GM19324 (cell line): ENCODE results near the gene HMGXB4.

Experiments used
- ATAC-seq: cut with Tn5 transposase; IDR thresholded peaks from one replicate; pipeline ENCODE4 v1.9.1; 2021; ENCODE audit warnings: mild to moderate bottlenecking, moderate library complexity; ENCODE audit not compliant: unreplicated experiment, low FRiP score

The HMGXB4 gene

DNA sequence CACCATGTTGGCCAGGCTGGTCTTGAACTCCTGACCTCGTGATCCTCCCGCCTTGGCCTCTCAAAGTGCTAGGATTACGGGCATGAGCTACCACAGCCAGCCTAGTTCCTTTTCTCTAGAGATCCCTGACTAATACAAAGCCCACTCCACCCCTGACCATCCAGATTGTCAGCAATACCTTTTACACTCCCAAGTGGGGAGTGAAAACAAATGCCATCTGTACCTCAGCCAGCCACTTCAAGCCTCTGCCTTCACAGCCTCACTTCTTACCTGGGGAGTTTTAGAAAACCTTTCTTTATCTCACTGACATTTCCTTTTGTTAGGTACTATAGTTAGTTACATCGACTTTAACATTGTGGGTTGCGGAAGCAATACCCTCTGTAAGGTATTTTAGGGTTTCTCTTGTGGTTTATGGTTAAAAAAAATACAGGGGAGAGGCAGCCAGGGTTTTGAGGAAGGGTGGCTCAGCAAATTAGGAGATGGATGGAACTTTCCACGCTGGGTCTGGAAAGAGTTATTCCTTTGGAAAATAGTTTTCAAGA is 51.3 kb downstream of the HMGXB4 start:
- ATAC-seq: peak; percentile 44

DNA sequence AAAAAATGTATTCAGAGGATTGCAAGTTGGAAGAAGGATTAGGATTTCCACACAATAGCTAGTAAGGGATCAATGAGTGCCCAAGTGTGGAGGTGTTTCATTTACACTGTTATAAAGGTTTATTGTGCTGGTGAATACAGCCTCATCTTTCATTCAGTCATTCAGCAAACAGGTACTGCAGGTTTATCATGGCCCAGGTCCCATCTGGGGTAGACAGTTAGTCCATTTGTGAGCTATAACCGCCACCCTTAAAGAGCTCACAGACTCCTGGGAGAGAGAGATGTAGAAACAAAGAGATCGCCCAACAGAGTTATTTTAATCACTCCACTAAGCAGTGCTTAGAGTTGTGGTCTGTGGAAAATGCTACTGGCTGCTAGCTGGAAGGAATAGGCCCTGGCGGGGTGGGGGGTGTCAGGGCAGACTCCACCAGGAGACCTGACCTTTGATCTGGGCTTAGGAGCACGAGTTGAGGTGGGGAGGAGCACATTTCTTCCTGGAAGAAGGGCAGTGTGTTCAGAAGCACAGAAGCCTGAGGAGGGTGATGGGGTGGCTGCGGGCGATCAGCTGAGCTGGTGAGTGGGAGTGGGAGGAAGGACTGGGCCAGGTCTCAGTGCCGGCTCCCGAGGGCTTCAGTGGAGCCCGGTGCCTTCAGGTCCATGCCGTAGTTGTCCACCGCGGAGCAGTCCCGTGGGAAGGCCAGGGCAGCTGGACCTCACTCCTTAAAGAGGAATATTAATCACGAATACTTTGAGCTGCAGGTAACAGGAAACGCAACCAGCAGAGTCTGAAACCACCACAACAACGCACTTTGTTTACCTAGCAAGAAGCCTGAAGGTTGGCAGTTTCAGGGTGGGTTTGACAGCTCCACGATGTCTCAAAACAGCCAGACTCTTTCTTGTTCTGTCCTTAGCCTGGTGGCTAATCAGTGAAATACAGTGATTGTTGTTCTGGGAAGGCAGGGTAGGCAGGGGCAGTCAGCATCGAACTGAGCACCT is 53.6 kb downstream of the HMGXB4 start:
- no peak for ATAC-seq

- ATAC-seq: no peak
Measured at GRCh38 chr22:35311551-35311999, 54.3 kb downstream of the HMGXB4 start.

DNA sequence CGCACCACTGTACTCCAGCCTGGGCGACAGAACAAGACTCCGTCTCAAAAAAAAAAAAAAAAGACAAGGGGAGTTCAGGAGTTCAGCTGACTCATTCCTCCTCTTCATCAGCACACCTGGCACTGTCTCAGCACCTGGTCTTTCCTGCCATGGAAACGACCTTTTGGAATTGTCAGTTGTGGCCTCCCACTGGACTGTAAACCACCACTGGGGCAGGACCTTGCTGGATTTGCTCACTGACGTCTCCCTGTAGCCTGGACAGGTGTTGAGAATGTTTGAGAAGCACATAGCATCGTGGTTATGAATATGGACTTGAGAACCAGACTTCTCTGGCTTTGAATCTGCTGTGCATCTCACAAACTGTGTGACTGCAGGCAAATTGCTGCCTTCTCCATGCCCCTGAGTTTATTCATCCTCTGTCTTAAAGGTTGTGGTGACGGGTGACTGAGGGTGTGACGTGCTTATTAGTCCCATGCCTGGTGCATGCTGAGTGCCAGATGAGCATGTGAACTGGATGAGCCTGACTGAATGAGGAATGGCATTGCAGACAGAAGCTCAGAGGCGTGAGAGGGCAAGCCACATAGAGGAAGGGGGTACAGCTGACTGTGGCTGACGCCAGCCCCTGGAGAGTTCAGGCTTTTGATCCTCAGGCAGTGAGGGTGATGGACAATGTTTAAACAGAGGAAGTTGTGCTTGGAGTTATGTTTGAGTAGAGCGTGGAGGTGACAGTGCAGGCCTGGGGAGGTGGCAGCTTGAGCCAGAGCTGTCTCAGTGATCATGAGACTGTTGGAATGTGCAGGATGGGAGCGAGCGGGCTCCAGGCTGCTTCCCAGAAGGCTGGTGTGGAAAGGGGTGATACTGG is 55.1 kb downstream of the HMGXB4 start:
- no peak for ATAC-seq

- ATAC-seq: no peak
Measured at GRCh38 chr22:35313311-35314121, 56.2 kb downstream of the HMGXB4 start.

- ATAC-seq: no peak
Measured at GRCh38 chr22:35314161-35314942, 57.1 kb downstream of the HMGXB4 start.

DNA sequence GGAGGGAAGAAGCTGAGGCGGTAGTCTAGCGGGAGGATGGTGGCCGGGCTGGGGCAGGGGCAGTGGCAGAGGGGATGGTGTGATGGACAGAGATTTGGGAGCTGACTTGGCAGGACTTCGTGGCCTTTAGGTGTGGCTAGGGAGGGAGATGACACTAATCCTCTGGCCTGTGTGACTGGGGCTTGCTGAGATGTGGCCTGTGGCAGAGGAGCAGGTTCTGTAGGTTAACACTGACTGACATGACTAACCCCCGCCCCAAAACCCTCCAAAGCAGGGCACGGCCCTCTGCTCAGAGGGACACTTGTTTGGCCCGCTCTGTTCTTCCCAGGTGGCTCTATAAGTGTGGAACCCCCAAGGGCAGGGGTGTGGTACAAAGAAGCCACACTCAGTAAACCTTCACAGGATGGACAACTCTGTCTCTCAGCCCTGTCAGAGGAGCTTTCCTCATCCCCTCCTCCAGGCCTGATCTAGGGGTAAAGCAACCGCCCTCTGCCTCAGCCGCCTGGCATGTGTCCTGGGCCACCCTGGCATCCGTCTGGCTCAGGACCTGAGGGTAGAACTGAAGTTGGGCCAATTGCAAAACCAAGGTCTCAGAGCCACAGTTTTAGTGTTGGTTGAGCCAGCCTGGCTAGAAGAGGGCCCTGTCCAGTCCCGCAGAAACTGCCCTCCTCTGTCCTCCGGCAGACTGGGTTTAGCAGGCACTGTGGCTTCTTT is 58.0 kb downstream of the HMGXB4 start:
- ATAC-seq: no peak

DNA sequence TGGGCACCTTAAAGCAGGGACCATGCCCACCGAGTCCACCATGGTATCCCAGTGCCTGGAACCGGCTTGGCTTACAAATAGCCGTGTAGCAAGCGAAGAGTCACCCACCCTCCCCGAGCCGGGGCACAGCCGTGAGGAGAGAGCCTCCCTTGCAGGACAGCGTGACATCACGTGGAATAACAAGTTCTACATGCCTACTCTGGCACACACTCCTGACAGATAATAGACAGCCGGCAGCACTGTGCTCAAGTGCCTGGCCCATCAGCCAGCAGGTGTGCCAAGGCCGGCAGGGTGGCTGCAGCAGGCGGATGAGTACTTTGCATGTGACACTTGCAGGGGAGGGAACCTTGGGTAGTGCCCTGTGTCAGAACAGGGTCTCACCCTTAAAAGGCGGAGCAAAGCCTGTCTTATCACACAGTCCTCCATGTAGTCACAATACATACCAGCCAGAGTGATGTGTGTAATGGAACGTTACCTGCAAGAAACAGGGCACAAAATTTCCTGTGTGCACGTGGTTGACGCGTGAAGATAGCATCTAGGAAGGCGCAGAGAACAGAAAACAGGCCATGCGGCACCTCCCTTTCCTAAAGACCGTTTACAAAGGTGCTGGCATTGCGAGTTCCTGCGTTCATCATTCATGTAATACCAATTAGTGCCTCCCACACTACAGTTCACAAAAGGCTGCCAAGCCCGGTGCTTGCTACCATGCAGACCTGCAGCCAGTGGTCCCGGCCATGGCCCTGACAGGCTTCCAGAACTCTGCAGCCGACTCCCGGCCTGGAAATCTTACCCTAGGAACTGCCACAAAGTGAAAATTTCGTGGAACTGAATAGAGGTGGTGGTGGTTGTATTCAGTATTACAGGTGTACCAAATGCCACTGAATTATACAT is 58.8 kb downstream of the HMGXB4 start:
- no peak for ATAC-seq

- no peak for ATAC-seq
Measured at GRCh38 chr22:35316751-35317150, 59.5 kb downstream of the HMGXB4 start.

GRCh38 chr22:35317680-35318290 is 60.5 kb downstream of the HMGXB4 start:
- ATAC-seq: no peak

DNA sequence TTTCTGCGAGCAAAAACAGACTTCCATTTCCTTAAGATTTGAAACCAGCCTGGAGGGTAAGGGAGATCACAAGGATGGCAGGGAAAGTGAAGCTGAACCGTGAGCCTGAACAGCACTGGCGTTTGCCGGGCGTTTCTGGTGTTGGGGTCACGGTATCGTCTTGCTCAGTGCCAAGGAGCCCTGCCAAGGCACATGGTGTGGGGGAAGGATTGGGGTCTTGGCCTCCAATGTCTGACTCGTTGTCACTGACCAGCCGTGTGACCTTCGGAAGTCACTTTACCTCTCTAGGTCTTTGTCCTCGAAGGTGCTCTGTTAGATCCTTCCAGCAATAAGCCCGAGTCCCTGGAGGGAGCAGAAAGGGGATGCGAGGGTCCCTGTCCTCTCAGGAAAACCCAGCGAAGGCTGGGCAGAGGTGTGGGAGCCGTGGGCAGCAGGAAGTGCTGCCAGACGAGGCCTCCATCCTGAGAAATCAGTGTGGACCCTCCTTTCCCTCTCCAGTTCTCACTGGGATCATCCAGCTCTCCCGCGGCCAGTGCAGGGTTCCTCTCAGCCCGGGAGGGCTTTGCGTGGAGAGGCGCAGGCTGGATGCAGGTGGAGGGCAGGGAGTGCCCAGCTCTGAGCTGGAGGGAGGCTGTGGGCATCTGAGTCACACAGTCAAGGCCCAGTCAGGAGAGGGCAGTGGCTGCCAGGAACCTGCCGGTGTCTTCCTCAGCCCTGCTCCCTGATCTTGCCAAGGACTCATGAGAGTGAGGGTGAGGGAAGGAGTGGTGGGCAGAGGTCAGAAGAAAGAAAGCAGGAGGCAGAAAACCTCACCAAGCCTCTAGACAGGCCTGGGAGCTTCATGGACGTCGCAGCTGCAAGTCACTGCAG is 61.3 kb downstream of the HMGXB4 start:
- no peak for ATAC-seq

DNA sequence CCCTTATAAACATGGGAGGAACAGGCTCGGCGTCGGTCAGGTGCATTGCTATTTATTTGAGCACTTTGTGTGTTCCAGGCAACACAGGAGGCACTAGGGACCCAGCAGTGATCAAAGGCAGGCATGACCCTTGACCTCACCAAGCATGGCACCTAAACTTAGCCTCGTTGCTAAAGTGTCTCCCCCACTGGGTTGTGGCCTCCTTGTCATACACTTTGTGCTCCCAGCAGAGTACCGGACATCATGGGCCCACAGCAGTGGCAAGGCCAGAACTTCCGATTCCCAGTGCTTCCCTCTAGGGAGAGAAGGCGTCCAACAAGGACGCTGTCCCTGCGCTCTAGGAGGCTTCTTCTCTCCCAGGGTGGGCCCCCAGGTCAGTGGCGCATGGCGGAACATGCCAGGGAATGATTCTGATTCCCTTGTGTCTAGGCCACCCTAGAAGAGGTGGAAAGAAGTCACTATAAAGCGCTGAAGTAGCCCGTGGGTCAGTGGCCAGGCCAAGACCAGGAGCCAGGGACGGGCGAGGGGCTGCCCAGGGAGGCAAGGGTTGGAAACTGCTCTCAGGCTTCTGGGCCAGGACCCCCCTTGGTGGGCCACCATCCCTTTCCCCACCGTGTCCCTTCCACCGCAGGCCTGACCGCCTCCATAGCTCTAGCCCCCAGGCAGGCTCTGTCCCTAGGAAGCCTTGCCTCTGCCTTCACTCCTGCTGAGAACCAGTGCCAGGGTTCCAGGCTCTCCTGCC is 62.1 kb downstream of the HMGXB4 start:
- no peak for ATAC-seq

- no peak for ATAC-seq
Measured at GRCh38 chr22:35322126-35322525, 64.8 kb downstream of the HMGXB4 start.

DNA sequence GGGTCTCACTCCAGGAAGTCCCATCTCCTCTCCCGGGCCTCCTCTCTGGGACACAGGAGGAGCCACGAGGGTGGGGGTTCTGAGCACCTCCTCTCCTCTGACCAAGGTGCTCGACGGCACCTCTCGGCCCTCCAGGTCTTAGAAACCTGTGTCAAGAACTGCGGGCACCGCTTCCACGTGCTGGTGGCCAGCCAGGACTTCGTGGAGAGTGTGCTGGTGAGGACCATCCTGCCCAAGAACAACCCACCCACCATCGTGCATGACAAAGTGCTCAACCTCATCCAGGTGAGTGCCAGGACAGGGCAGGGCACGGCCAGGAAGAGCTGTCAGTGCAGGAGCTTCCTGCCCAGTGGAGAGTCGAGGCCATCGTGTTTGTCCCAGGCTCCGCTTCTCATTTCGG is 65.6 kb downstream of the HMGXB4 start:
- no peak for ATAC-seq

DNA sequence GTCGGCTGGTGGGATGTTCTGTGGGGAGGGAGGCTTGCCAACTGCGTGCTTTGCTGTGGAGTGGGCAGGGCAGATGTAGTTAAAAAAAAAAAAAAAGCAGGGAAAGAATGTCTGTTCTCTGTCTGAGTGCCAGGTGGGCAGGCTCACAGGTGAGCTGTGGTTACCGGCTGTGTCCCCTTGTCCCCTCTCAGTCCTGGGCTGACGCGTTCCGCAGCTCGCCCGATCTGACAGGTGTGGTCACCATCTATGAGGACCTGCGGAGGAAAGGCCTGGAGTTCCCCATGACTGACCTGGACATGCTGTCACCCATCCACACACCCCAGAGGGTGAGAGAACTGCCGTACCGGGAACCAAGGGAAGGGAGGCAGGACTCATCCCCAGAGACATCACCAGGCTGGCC is 66.0 kb downstream of the HMGXB4 start:
- no peak for ATAC-seq

DNA sequence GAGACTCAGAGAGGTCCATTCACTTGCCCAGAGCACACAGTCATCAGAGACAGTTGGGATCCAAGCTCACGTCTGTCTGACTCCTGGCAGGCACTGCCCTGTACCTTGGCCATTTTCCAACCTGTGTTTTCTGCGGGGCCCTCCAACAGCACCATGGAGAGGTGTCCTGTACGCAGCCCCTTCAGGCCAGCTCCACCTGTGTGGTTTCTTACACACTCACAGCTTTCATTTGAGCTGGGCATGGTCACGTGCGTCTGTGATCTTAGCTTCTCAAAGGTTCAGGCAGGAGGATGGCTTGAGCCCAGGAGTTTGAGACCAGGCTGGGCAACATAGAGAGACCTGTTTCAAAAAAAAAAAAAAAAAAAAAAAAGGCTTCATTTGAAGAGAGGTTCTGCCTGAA is 66.8 kb downstream of the HMGXB4 start:
- ATAC-seq: no peak
